ENCODE results near the gene AP1S3.
A peak's percentile ranks its signal among the peaks of the same experiment; 100 is the strongest.

AP1S3 gene

GRCh38 chr2:223846515-223846914 is 9.1 kb upstream of the AP1S3 start:
- Histone ChIP-seq H3K23ac (ENCODE audit: low read length in 2 of 2) (no peak overlapping the region), H3K18ac (ENCODE audit: low read depth in 1 of 2, low read length in 2 of 2) (peak overlapping the region in 1 of 2 experiments; percentile 0), H3K27ac (ENCODE audit: low read length, poor library complexity, severe bottlenecking) (peak overlapping the region; percentile 73), H3K4ac (ENCODE audit: low read depth in 1 of 2, low read length in 2 of 2) (no peak overlapping the region), H3K9ac (ENCODE audit: low read length) (peak overlapping the region; percentile 70), H2AK5ac (ENCODE audit: low read length, severe bottlenecking) (no peak overlapping the region), H2BK12ac (ENCODE audit: low read length in 2 of 2) (no peak overlapping the region), H3K4me1 (ENCODE audit: control insufficient read depth, insufficient read depth, low read depth, low read length) (no peaks in the 10 kb centered on the region), H3K79me1 (replicated peaks; ENCODE audit: low read length, poor library complexity, severe bottlenecking) (no peaks in the 10 kb centered on the region), H3K14ac (ENCODE audit: low read length in 2 of 2) (no peak overlapping the region), H3K9me3 (ENCODE audit: control insufficient read depth, low read length) (no peaks in the 10 kb centered on the region), H4K91ac (ENCODE audit: low read length) (no peak overlapping the region), H3K4me3 (ENCODE audit: insufficient read depth in 1 of 2, low read depth in 1 of 2, low read length in 2 of 2) (no peak overlapping the region), H4K8ac (ENCODE audit: low read length) (no peak overlapping the region), H2BK120ac (ENCODE audit: low read depth, low read length) (no peak overlapping the region), H2BK15ac (ENCODE audit: low read depth, poor library complexity, severe bottlenecking) (no peak overlapping the region), H3K27me3 (ENCODE audit: control insufficient read depth in 1 of 2, insufficient read depth in 1 of 2, low read length in 2 of 2) (no peaks in the 10 kb centered on the region), H2AFZ (ENCODE audit: low read depth, low read length) (no peak overlapping the region), H3K36me3 (ENCODE audit: control insufficient read depth in 1 of 2, insufficient read depth in 2 of 2, low read depth in 1 of 2, low read length in 2 of 2) (peaks cover 12 to 20% of the 10 kb centered on the region in 2 experiments), H2BK5ac (ENCODE audit: low read depth, low read length, poor library complexity, severe bottlenecking) (no peak overlapping the region), H3K4me2 (ENCODE audit: low read length, poor library complexity, severe bottlenecking) (no peak overlapping the region)
- no CpG with 5 or more reads among the region's 1 CpG for WGBS
- peak; percentile 85 for DNase-seq

- H2BK15ac ChIP-seq (ENCODE audit: low read depth, poor library complexity, severe bottlenecking) = no peak overlapping the region
- no peak overlapping the region for H3K14ac ChIP-seq (ENCODE audit: low read length in 2 of 2)
- H2BK120ac ChIP-seq (ENCODE audit: low read depth, low read length) = no peak overlapping the region
- H3K4me2 ChIP-seq (ENCODE audit: low read length, poor library complexity, severe bottlenecking) = no peak overlapping the region
- no peak overlapping the region for H3K27ac ChIP-seq (ENCODE audit: low read length, poor library complexity, severe bottlenecking)
- no peak overlapping the region for H2AFZ ChIP-seq (ENCODE audit: low read depth, low read length)
- H2BK12ac ChIP-seq (ENCODE audit: low read length in 2 of 2) = no peak overlapping the region
- no peaks in the 10 kb centered on the region for H3K9me3 ChIP-seq (ENCODE audit: control insufficient read depth, low read length)
- WGBS = 100% methylated on average over 3 of the region's 3 CpGs
- peaks cover 1% of the 10 kb centered on the region for H3K4me1 ChIP-seq (ENCODE audit: control insufficient read depth, insufficient read depth, low read depth, low read length)
- H3K79me1 ChIP-seq (replicated peaks; ENCODE audit: low read length, poor library complexity, severe bottlenecking) = peaks cover 1% of the 10 kb centered on the region
- no peak overlapping the region for H2BK5ac ChIP-seq (ENCODE audit: low read depth, low read length, poor library complexity, severe bottlenecking)
- H3K9ac ChIP-seq (ENCODE audit: low read length) = no peak overlapping the region
- peaks cover 3 to 5% of the 10 kb centered on the region in 2 experiments for H3K36me3 ChIP-seq (ENCODE audit: control insufficient read depth in 1 of 2, insufficient read depth in 2 of 2, low read depth in 1 of 2, low read length in 2 of 2)
- H3K4ac ChIP-seq (ENCODE audit: low read depth in 1 of 2, low read length in 2 of 2) = no peak overlapping the region
- H4K91ac ChIP-seq (ENCODE audit: low read length) = no peak overlapping the region
- no peak overlapping the region for H3K4me3 ChIP-seq (ENCODE audit: insufficient read depth in 1 of 2, low read depth in 1 of 2, low read length in 2 of 2)
- no peaks in the 10 kb centered on the region for H3K27me3 ChIP-seq (ENCODE audit: control insufficient read depth in 1 of 2, insufficient read depth in 1 of 2, low read length in 2 of 2)
- H3K23ac ChIP-seq (ENCODE audit: low read length in 2 of 2) = no peak overlapping the region
- no peak overlapping the region for H2AK5ac ChIP-seq (ENCODE audit: low read length, severe bottlenecking)
- H3K18ac ChIP-seq (ENCODE audit: low read depth in 1 of 2, low read length in 2 of 2) = no peak overlapping the region
- no peak overlapping the region for H4K8ac ChIP-seq (ENCODE audit: low read length)
- DNase-seq = no peak
Measured at GRCh38 chr2:223841436-223842190, 4.2 kb upstream of the AP1S3 start.

GRCh38 chr2:223835701-223836532 is 1.5 kb downstream of the AP1S3 start:
- Histone ChIP-seq H3K4me1 (ENCODE audit: control insufficient read depth, insufficient read depth, low read depth, low read length) (peaks cover 10% of the 10 kb centered on the region), H2AFZ (ENCODE audit: low read depth, low read length) (no peak overlapping the region), H3K4me3 (ENCODE audit: insufficient read depth in 1 of 2, low read depth in 1 of 2, low read length in 2 of 2) (no peak overlapping the region), H3K27ac (ENCODE audit: low read length, poor library complexity, severe bottlenecking) (no peak overlapping the region), H2BK120ac (ENCODE audit: low read depth, low read length) (no peak overlapping the region), H2AK5ac (ENCODE audit: low read length, severe bottlenecking) (no peak overlapping the region), H4K91ac (ENCODE audit: low read length) (no peak overlapping the region), H3K79me1 (replicated peaks; ENCODE audit: low read length, poor library complexity, severe bottlenecking) (peaks cover 25% of the 10 kb centered on the region), H4K8ac (ENCODE audit: low read length) (peak overlapping the region; percentile 46), H3K9me3 (ENCODE audit: control insufficient read depth, low read length) (no peaks in the 10 kb centered on the region), H3K4me2 (ENCODE audit: low read length, poor library complexity, severe bottlenecking) (no peak overlapping the region), H2BK5ac (ENCODE audit: low read depth, low read length, poor library complexity, severe bottlenecking) (no peak overlapping the region), H3K14ac (ENCODE audit: low read length in 2 of 2) (no peak overlapping the region), H3K4ac (ENCODE audit: low read depth in 1 of 2, low read length in 2 of 2) (no peak overlapping the region), H3K18ac (ENCODE audit: low read depth in 1 of 2, low read length in 2 of 2) (no peak overlapping the region), H2BK15ac (ENCODE audit: low read depth, poor library complexity, severe bottlenecking) (no peak overlapping the region), H2BK12ac (ENCODE audit: low read length in 2 of 2) (no peak overlapping the region), H3K23ac (ENCODE audit: low read length in 2 of 2) (peak overlapping the region in 1 of 2 experiments; percentile 87), H3K36me3 (ENCODE audit: control insufficient read depth in 1 of 2, insufficient read depth in 2 of 2, low read depth in 1 of 2, low read length in 2 of 2) (peaks cover 0 to 3% of the 10 kb centered on the region in 2 experiments), H3K27me3 (ENCODE audit: control insufficient read depth in 1 of 2, insufficient read depth in 1 of 2, low read length in 2 of 2) (no peaks in the 10 kb centered on the region), H3K9ac (ENCODE audit: low read length) (no peak overlapping the region)
- 89% methylated on average over 15 of the region's 15 CpGs for WGBS
- no peak for DNase-seq

- H3K4me3 ChIP-seq (ENCODE audit: insufficient read depth in 1 of 2, low read depth in 1 of 2, low read length in 2 of 2) = no peak overlapping the region
- H3K23ac ChIP-seq (ENCODE audit: low read length in 2 of 2) = no peak overlapping the region
- H3K4ac ChIP-seq (ENCODE audit: low read depth in 1 of 2, low read length in 2 of 2) = no peak overlapping the region
- H3K14ac ChIP-seq (ENCODE audit: low read length in 2 of 2) = no peak overlapping the region
- H3K27me3 ChIP-seq (ENCODE audit: control insufficient read depth in 1 of 2, insufficient read depth in 1 of 2, low read length in 2 of 2) = no peaks in the 10 kb centered on the region
- no peak overlapping the region for H3K4me2 ChIP-seq (ENCODE audit: low read length, poor library complexity, severe bottlenecking)
- no peak overlapping the region for H3K27ac ChIP-seq (ENCODE audit: low read length, poor library complexity, severe bottlenecking)
- H2BK15ac ChIP-seq (ENCODE audit: low read depth, poor library complexity, severe bottlenecking) = no peak overlapping the region
- peaks cover 25% of the 10 kb centered on the region for H3K79me1 ChIP-seq (replicated peaks; ENCODE audit: low read length, poor library complexity, severe bottlenecking)
- DNase-seq = no peak
- H3K9me3 ChIP-seq (ENCODE audit: control insufficient read depth, low read length) = no peaks in the 10 kb centered on the region
- no CpG with 5 or more reads among the region's 1 CpG for WGBS
- H3K4me1 ChIP-seq (ENCODE audit: control insufficient read depth, insufficient read depth, low read depth, low read length) = peaks cover 10% of the 10 kb centered on the region
- H2BK120ac ChIP-seq (ENCODE audit: low read depth, low read length) = no peak overlapping the region
- no peak overlapping the region for H2BK5ac ChIP-seq (ENCODE audit: low read depth, low read length, poor library complexity, severe bottlenecking)
- no peak overlapping the region for H4K8ac ChIP-seq (ENCODE audit: low read length)
- H2AFZ ChIP-seq (ENCODE audit: low read depth, low read length) = no peak overlapping the region
- no peak overlapping the region for H2AK5ac ChIP-seq (ENCODE audit: low read length, severe bottlenecking)
- peak overlapping the region in 1 of 2 experiments; percentile 0 for H3K18ac ChIP-seq (ENCODE audit: low read depth in 1 of 2, low read length in 2 of 2)
- no peak overlapping the region for H2BK12ac ChIP-seq (ENCODE audit: low read length in 2 of 2)
- no peak overlapping the region for H3K9ac ChIP-seq (ENCODE audit: low read length)
- H4K91ac ChIP-seq (ENCODE audit: low read length) = no peak overlapping the region
- peaks cover 0 to 3% of the 10 kb centered on the region in 2 experiments for H3K36me3 ChIP-seq (ENCODE audit: control insufficient read depth in 1 of 2, insufficient read depth in 2 of 2, low read depth in 1 of 2, low read length in 2 of 2)
Measured at GRCh38 chr2:223834431-223834830, 3.0 kb downstream of the AP1S3 start.
